Inflammatory macrophage treated with lipopolysaccharide for 4 hours (primary cell): Measurements from ENCODE around the gene SELENBP1.

ENCODE experiments used
- DNase-seq: peaks from one replicate; pipeline ENCODE4 v3.0.0-alpha.2; 2020

SELENBP1 gene

DNA sequence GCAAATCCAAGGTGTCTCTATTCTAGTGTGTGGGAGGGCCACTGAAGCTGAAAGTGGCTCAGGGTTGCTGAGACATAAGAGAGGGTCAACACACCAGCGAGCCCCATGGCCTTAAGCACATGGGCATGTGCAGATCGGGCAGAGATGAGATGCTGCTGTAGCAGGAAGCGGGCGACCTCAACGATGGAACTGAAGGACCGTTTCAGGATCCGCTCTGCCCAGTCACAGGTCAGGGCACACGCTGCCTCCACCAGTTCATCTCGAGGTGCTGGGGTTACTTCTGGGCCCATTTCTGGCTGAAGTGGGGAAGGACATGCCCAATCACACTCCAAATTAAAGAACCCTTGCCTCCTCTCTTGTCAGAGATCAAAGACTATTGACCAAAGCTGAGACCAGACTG lies 28.9 kb downstream of the SELENBP1 start:
- no peak for DNase-seq

DNA sequence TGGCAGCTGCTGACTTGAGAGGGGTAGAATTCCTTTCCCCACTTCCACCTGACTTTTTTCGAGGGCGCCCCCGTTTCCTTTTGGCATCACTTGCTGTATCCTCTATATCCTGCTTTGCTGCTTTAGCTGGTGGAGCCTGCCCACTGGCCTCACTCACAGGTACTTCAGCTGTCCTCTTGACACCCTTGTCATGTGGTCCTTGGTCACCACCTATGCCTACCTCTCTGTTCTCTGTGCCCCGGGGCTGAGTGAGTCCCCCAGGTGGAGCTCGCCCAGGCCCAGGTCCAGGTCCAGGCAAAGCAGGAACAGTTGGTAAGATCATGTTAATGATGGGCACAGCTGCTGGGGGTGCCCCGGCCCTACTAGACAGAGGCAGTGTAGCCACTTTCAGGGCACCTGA lies 29.9 kb downstream of the SELENBP1 start:
- no peak for DNase-seq

DNA sequence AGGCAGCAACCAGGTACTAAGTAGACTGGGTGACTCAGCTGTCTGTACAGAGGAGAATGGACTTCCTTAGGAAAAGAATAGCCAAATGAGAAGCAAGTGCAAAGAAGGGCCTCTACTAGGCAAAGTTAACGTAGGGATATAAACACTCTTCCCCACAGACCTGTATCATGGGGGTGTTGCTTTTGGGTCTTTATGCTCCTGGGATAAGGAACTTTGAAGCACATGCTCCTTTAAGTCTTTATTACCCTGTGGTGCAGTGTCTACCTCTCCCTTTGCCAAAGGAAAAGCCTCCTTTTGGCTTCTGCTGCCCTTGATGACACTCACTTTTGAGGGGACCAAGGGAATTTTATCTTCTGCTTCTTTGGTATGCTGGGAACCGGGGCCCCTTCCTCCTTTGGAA lies 30.5 kb downstream of the SELENBP1 start:
- no peak for DNase-seq

DNA sequence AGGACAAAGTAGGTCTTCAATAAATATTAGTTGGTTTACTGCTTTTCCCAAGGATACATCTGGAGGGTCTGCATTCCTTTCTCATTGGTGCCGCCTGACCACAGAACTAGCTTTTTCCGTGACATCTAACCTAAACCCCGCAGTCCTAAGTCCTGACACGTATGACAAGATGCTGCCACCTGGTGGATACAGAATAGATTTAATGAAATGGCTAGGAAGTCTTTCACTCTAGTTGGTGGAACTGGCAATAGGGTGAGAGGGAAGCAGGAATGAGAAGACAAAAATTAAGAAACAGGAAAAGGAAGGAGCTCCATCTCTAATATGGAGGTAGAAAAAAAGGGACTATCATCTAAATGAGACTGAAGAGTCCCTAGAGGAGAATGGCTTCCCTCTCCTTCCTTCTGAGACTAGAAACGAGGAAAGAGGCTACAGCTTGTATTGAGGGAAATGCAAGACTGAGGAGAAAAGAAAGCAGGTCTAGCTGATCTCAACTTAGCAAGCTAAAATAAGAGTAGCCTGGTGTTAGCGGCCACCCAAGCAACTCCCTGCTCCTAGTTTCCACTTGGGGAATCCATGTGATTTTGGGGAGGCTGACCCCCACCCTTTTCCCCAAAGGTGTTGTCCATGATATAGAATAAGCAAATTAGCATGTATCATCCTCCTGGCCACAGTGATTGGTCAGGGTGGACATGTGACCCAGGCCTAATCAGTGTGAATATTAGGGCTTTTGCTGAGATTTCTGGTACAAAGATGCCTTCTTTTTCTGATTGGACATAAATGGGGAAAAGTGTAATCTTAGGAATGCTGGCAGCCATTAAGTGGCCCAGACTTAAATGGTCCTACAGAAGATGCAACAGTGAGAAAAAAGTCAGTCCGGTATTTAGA lies 31.4 kb downstream of the SELENBP1 start:
- DNase-seq: peak; percentile 85

DNA sequence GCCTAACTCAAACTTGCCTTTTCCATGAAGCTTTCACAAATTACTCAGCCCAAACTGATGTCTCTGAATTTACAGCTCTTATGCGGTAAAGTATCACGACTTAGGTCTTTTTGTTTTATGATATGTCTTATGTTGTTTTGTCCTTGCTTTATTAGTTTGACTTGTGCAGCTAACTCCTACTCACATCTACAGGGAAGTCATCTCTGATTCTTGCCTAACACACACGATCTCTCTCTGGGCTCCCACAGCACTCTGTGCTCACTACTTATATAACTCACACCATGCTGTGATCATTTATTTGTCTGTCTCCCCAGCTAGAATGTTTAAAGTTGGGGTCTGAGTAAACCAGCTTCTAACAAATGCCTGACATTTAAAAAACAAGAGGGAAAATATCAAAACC lies 35.9 kb downstream of the SELENBP1 start:
- peak; percentile 59 for DNase-seq

DNA sequence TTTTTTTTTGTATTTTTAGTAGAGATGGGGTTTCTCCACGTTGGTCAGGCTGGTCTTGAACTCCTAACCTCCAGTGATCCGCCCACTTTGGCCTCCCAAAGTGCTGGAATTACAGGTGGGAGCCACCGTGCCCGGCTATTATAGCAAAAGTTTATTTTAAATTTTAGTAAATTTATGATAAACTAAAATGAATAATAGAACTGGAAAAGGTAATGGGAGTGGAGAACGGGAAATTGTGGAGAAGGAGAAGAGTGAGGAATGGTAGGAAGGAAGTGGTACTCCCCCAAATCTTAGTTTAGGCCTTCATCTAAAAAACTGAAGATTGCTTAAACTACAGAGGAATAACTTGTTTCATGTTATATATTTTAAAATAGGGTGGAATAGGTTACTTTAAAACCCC lies 37.7 kb downstream of the SELENBP1 start:
- DNase-seq: no peak

DNA sequence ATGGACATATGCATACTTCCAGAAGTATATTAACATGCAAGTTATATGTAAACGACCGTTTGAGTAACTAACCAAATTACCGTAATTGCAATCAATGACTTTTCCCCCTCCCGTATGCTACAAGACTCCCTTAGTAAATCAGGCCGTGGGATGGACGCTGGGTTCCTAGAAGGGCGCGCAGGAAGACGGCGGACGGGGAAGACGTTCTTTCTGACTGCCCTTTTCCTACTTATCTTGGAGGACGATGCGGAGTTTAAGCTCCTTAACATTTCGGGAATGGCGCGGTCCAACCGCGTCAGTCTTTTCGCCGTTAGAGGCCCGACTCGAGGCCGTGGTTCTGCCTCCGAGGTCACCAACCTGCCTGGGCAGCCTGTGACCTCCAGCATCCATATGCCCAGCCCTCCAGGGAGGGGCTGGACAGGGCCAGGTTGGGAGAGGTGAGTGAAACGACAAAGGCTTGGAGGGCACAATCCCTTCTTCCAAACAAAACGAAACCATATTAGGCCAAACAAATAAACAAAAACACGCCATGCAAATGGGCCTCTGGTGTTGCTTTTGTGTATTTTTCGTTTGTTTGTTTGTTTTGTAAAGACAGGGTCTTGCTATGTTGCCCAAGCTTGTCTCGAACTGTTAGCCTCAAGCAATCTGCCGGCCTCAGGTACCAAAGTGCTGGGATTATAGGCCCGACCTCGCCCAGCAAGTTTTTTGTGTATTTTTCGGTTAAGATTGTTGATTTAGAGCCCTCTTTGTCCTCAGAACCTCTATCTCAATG lies 44.4 kb downstream of the SELENBP1 start:
- no peak for DNase-seq

DNA sequence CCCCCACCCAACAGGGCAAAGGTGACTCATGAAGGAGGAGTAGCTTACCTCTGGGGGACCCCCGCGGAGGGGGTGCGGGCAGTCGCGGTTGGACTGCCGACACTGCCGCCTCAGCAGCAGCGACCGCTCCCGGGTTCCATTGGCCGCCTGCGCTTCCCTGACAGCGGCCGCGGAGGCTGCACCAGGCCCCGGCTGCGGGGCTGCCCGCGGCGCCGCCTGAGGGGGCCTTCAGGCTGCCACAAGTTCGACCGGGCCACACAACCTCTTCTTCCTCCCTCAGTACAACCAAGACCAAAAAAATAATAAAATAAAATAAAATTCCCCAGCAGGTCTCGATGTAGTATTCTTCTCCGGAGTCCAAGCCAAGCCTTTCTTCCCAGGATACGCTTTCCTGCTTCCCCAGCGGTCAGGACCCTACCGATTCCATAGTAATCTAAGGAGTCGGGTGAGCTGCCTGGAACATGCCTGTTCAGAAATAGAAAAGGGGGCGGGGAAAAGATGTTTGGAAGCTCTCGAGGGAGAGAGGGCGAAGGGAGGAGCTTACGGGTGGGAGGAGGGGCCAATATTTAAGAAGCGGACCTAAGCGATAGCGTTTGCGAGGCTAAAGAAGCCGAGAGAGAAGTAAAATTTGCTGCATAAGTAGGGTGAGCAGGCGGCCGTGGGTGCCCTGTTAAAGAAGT lies 45.1 kb downstream of the SELENBP1 start, which contains the start of gene PI4KB:
TSS of gene PI4KB (minus strand) at position 194 of the 680 bp plus-strand sequence. CDS start 10,935 bp downstream, outside the sequence.
- DNase-seq: peak; percentile 98

DNA sequence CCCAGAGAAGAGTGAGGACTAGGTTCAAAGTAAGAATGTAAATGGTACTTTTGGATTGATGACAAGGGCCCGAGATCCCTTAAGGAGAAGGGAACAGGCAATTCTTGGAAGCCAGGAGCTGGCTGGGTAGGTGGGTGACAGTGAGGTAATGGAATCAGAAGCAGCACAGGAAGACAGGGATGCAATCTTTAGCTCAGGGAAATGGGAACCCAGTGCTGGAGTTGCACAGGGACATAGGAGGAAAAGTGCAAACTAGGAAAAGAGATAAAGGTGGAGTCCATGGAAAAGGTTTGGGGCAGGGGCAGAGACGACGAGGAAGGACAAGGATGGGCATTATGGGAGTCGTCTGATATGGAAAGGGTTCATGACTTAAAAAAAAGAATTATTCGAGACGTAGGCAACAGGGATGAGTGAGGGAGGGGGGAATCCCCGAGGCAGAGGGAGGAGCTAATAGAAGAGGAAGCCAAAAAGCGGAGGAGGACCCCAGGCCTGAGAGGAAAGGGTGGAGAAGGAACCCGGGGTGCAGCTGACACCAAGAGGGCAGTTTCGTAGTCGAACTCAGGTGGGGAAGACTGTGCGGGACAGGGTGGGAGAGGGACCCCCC lies 45.8 kb downstream of the SELENBP1 start:
- peak; percentile 91 for DNase-seq

DNA sequence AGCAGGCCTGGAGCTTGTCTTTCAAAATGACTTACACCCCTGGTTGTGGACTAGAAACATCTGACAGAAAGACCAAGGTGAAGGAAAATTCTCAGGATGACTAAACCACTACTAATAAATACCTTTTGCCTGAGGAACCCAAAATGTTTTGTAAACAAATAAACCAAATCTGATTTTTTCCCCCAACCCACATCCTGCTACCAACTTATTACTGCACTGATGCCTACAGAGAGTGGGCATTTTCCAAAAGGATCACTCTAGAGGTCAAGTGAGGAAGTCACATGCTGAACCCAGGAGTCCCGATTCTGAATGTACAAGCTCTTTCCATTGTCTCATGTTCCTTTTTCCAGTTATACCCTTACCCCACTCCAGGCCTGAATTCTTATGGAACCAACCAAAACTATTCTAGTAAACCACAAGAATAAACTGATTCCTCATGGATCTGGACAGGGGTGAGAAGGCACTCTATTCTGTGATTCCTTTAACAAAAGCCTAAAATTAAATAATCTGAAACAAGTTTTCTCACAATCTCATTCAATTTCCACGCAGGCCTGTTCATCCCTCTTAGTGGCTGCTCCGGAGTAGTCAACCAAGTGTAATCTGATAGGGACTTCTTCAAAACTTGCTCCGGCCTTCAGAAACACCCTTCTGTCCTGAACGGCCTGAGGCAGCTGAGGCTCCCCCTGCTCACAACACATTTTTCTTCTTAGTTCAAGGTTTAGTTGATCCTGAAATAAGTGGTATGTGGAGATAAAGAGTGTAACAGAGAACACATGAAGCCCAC lies 46.7 kb downstream of the SELENBP1 start:
- no peak for DNase-seq

DNA sequence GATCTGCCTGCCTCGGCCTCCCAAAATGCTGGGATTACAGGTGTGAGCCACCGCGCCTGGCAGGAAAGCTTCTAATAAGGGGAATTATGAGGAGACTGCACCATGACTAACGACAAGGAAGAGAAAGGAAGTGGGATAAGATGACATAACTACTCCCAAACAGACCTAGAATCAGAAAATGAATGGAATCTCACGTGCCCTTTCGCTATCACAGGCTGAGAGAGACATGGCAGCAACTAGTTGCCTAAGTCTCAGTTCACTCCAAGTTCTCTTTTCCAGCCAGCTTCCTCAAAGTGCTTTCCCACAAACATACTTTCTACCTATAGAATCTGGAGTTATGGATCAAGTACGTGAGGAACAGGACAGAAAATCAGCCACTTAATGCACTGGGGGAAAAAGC lies 47.3 kb downstream of the SELENBP1 start:
- peak; percentile 79 for DNase-seq

DNA sequence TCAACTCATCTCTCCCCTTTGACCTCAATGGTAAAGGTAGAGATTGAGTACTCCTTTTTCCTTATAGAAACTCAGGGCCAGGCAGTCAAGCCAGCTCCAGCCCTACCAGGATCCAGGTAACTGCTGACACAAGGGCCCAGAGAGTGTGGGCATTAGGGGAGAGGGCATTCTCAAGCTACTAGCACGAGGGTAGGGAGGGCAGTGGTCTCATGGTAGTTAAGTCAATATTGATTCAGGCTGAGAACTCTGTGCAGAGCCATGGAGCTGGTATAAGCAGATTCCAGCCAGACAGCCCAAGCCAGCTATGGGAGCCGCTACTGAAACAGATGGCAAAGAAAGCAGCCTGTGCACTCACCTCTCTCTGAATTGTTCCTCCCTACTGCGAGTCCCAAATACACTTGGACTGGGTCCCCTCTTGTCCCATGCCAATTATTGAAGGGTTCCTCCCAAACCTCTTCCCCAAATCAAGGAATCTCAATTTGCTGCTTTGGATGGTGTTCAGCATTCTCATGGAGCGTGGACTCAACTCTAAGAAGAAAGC lies 48.0 kb downstream of the SELENBP1 start:
- DNase-seq: no peak

DNA sequence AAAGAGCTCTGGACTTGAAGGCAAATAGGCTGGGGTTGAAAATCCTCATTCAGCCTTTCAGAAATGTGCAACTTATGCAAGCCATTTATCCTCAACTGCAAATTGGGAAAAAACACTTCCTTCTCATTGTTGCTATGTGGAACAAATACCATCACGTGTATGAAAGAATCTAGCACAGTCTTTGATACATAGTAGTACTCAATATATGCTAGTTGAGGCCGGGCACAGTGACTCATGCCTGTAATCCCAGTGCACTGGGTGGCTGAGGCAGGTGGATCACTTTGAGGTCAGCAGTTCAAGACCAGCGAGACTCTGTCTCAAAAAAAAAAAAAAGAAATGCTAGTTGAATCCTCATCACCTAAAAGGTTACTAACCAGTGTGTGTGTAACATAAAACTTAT lies 53.5 kb downstream of the SELENBP1 start:
- DNase-seq: no peak

DNA sequence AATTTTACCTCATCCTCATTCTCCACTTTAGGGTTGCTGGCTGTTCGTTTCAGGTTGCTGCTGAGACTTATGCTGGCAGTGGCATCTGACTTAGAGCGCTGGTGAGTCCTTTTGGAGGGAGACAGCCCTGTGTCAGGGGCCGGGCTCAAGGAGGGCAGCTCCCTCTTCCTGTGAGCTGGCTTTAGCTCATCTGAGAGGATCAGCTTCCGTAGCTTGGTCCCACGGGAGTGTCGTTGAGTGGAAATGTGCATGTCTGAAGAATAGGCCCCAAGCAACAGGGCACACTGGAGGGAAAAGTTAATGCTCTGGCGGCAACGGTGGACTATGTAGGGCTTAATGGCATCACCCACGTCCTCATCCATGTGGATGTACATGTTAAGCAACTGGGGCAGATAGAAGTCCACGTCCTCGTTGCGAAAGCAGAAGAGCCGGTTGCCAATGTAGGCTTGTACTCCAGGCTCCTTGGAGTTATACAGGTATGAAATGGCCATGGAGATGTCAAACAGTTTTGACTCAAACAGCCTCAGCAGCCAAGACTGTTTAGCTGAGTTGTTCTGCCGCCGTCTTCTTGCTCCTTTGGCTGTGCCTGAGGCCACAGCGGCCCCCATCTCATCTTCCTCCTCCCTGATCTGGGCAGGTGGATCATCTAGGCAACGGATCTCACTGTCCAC lies 56.8 kb downstream of the SELENBP1 start:
- no peak for DNase-seq
